Stimulated activated CD4-positive, alpha-beta T cell treated with anti-CD3 and anti-CD28 coated beads, Interleukin-4, amount 100 ng/mL, for 1 hour (primary cell): ENCODE results near the gene UBE2H.
"Not testable (repeated sequence)": the region's sequence is repeated elsewhere in the genome, so short reads cannot be mapped to it uniquely, and the experiment has no call there.

ENCODE experiments used
- DNase-seq: peaks from one replicate; pipeline ENCODE4 v3.0.0-alpha.2; 2020

UBE2H gene

DNA sequence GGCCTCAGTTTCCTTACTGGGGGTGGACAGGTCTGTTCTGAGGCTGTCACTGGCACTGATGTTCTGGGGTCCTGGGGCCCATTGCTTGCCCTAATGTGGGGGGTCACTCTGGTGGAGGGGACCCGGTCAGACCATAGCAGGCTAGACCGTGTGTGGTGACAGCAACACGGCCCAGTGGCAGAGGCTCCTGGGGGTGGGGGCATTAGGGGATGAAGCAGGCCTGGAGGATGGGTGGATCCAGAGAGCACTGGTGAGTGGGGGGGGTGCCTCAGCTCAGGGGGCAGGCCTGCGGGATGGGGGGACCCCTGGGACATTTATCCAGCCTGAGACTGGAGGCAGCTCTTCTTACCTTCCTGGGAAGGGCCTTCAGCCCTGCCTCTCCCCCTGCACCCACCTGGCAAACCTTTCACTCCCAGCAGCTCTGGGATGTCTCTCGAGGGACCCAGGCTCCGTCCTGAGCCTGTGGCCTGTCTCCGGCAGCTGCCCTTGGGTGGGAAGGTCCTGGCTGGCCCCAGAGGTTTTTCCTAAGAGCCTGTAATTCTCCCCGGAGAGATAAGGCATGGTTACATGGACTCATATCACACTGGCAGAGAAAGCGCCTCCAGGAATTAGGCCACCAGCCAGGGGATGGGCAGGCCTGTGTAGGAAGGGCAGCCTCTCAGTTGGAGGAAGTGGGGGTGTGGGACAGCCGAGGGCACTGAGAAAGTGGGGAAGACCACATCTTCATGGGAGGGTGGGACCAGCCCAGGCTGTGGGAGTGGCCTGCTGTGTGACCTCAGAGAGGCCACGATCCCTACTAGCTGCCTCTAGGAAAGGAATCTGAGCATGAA lies 147.7 kb downstream of the UBE2H start:
- DNase-seq = no peak

DNA sequence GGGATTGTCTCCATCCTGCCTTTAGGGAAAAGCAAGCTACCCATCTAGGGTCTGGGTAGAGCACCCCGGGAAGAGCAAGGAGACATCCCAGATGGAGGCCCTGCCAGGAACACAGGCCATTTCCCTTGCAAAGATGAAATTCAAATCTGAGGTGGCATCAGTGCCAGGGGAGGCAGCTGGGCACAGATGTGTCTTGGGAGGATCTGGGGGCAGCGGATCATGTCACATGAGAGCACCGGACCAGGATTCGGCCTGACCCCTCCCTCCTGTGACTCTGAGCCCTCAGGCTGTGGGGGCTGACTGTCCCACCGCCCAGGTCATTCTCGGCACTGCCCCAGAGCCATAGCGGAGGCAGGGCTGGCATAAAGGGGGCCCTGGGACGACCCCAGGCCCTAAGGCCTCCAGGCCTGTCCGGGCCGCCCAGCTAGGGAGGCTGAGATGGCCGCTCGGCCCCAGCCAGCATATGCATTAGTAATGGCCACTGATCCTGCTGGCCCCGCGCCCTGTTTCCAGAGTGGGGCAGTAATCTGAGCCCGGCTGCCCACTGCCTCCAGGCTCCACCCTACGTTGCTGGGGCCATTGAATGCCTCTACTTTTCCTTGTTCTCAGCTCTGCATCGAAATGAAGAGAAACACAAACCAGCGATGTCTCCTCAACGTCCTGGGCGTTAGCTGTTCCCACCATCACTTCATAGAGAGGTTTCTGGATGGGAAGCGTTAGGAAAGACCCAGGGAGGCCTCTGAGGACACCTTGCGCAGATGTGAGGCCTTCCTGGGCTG lies 148.5 kb downstream of the UBE2H start:
- DNase-seq = no peak

DNA sequence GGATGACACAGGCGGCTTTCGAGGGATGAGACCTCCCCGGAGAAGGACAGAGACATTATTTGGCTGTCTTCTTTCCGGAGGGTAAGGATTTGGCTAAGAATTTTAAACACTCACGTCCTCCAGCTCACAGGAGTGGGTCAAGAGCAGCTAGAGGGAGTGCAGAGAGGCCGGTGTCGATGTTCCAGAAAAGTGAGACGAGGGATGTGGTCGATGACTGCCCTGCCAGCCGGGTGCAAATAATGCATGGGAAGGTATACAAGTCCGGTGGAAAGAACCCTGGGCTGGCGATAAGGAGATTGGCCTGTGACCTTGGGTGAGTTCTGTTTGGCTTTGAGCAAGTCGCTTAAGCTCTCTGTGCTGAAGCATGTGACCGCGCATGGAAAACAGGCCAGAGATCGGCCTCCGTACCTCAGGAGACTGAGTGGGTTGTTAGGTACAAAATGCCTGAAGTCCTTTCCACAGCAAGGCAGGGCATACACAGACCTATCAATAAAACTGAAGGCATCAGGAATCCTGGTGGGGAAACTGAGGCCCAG lies 149.1 kb downstream of the UBE2H start:
- no peak for DNase-seq

DNA sequence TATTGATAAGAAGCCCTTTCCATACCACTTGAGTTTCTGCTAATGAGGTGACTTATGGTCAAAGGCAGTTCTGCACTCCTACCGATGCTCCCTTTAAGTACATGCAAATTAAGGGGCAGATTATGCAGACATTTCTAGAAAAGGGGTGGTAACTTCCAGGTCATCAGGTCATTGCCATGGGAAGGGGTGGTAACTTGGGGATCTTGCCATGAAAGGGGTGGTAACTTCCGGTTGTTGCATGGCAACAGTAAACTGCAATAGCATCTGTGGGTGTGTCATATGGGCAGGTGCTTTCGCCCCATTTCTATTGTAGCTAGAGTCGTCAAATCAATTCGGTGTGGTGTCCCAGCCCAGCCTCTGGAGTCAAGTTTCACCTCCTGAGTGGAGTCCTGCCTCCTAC lies 150.9 kb downstream of the UBE2H start:
- DNase-seq = no peak

DNA sequence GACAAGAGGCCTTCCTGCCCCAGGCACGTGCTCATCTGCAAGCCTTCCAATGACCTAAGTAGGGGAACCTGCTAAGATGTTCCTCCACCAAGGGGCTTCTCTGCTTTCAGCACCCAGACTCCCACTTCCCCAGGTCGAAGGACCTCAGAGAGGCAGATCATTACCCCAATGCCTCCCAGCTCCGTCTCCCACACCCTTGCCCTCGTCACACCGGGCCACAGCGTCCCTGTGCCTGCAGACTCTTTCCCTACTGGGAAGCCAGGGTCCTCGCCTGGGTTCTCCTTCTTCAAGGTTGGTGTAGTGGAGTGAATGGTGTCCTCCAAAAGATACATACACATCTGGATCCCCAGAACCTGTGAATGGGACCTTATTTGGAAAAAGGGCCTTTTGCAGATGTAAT lies 151.9 kb downstream of the UBE2H start:
- no peak for DNase-seq

DNA sequence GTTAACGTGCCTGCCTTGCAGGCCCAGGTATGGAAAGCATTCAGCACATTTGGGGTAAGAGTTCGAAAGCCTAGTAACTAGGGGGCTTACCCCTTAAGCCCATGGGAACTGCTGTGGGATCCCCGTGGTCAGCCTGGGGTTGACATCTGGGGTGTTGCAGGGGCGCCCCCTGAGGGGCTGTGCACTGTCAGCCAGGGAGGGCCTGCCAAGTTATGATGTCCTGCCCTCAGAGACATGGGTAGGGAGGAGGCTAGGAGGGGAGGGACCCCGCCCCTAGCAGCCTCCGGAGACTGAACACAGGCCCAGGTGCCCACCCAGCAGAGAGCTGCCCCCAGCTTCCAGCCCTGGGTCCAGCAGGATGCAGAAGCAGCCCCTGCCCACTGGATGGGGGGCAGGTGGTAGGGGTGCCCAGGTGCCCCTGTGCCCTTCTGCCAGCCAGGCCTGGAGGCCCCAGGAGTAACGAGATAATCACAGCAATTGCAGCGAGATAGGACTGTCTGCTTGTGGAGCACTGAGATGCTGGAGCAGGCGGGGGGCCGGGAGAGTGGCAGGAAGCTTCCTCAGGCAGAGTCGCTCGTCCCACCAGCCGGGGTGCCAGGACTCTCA lies 153.3 kb downstream of the UBE2H start:
- no peak for DNase-seq

DNA sequence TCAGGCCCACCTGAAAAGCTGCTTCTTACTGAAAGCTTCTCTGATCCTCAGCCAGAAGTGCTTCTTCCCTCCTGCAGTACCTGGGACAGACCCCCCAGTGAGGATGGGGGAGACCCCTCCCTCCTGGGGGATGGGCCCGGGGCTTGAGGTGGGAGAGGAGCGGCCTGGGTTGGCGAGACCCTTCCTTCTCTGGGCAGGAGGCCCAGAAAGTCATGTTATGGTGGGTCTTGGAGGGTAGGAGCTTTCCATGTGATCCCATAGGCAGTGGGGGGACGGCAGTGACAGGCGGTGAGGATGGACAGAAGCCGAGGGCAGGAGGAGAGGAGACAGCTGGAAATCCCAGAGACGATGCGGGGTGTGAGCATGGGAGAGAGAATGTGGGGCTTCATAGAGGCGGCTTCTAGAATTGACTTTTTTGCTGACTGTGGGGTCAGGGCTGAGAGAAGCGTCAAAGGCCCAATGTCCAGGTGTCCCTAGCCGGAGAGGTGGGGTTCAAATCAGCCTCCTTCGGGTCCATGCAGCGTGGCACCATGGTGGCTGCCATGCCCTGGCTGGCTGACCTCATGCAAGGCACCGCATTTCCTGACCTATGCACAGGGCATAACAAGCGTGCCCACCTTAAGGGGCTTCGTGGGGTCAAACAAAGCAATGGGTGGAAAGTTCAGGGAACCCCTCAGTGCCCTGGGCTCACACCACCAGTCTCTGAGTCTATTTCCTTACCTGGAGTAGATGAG lies 154.0 kb downstream of the UBE2H start:
- DNase-seq = no peak

DNA sequence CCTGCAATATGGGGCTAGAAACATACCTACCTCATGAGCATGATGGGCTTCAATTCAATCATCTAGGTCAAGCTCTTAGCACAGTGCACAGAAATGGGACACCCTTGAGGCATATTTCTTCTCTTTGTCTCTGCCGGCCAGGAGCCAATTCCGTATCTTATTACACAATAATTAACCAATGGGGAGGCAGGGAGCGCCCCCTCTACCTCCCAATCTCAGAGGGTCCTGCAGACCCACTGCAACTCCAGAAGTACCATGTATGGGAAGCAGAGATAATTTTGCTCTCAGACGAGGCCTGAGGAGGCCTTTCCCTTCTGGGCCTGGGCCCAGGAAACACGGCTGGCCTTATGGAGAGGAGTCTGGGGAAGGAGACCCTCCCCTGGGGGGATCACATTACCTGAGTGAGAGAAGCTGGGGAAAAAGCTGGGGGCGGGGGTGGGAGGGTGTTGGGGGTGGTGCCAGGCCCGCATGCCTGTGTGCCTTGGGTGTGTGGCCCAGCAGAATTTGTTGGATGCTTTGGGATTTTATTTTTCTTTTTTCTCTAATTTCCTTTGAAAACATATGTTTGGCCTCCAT lies 155.5 kb downstream of the UBE2H start:
- DNase-seq = no peak

DNA sequence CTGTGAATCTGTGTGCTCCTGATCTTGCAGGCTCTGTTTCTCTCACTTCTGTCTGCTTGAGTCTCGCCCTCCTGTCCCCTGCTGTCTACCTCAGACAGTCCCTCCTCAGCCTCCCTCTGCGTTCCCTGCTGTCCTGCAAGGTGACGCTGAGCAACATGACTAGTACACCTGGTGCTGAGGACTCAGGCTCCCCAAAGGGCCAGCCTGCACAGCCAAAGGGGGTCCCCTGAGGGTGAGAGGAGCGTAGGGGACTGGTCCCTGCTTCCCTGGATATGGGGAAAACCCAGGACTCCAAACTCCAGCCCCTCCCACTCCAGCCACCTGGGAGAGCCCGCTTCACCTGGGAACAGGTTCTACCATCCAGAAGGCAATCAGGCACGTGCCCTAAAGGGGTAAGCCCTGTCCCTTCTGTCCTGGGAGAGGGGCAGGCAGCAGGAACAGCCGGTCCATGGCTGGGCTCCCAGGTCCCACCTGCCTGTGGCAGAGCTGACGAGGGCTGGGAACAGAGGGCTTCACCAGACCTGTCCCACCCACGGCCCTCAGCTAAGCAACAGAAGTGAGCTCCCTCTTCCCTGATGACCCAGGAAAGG lies 156.5 kb downstream of the UBE2H start:
- DNase-seq = no peak

DNA sequence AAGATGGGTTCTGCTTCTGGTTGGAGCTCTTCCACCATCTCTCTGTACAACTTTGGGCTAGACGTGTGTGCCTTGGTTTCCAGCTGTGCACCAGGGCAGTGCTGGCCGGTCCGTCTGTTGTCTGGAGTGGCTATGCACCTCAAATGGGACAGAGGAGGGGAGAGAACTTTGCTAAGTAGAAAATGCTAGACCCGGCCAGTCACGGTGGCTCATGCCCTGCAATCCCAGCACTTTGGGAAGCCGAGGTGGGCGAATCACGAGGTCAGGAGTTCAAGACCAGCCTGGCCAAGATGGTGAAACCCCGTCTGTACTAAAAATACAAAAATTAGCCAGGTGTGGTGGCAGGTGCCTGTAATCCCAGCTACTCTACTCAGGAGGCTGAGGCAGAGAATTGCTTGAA lies 158.3 kb downstream of the UBE2H start:
- DNase-seq = not testable (repeated sequence)

DNA sequence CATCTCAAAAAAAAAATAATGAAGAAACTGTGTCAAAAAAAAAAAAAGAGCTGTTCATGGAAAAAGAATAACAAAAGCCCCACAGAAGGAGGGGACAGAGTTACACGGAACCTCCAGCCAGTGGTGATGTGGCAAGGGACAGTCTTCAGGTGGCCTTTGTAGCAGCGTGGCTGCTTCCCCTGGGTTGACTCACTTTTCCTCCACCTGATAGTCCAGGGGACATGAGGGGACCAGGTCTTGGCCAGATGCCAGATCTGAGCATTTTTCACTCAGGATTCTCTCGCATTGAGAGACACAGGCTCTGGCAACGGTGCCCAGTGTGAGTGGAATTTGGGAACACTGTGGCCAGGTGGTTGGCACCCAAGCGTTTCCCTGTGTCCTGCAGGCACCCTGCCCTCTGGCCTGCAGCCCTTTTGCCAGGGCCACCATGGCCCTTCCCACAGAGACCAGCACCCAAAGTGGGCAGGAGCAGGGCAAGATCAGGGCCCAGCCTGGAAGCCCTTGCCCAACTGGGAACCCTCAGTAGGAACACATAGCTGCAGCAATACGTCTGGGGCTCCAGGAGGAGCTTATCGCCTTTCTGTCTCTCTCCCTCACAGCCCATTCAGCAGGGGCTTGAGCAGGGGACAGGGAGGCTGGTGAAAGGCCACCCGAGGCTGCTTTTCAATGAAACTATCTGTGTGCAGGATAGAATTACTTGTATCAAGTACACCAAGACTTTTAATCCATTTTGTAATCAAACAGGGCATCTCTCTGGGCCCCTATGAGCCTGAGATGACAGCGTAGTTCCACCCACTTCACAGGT lies 159.1 kb downstream of the UBE2H start:
- DNase-seq = no peak

DNA sequence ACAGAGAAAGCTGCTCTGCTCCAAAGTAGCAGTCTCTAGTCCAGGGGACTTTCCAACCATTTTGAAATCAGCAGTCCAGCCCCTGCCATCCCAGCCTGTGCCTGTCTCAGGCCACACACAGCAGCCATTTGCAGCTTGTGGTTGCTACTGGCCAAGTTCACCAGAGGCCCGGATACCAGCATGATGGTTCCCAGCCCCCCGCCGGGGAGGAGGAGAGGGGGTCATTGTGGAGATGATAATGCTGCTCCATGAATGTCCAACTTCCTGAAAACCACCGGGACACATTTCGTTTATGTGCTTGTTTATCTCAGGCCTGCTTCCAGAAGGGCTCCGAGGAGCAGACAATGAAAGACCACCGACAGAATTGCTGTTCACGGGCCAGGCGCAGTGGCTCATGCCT lies 160.0 kb downstream of the UBE2H start:
- no peak for DNase-seq

DNA sequence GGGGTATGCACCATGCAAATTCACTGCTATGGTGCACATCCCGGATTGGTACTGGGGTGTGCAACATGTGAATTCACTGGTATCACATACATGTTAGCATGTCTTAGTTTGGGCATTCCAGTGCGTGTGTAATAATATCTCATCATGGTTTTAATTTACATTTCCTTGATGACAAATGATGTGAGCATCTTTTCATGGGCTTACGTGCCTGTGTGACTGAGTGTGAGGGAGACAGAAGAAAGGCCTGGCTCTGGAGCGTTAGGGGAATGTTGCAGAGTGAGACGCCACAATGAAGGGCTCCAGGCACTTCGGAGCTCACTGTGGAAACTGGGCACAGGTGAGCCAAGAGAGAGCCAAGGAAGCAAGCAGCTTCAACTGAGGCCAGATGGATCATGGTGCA lies 162.6 kb downstream of the UBE2H start:
- no peak for DNase-seq

DNA sequence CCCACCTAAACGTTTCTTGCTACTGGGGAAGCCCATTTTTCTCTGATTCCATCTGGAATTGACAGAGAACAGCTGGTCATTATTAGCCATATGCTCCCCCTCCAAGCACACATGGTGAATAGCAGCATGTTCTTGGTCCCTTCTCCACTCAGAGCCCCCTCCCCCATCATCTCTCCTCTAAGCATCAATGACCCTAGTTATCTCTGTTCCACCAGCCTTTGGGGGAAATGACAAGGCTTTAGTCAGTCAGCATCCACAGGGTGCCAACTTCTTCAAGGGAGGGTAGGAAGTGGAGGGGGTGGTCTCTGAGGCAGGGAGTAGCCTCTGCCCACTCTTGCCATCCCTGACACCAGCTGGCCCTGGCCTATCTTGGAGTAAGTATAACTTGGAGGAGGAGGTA lies 163.1 kb downstream of the UBE2H start:
- no peak for DNase-seq

DNA sequence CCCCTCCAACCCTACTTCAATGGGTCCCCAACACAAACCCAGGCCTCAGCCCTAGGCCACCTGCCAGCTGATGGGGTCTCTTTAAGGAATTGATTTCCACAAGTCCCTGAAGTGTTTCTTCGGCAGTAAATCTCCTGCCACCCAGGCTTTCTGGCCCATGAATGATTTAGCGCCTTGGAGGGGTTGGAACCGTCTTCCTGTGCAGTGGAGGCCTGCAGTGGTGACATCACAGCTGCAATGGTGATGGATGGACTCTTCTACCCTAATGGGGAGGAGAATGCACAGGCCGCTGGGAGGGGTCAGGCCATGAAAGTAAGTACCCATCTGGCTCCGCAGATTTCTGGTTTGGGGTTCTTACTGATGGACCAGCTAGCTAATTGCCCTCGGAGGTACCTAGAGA lies 163.8 kb downstream of the UBE2H start:
- DNase-seq = no peak

DNA sequence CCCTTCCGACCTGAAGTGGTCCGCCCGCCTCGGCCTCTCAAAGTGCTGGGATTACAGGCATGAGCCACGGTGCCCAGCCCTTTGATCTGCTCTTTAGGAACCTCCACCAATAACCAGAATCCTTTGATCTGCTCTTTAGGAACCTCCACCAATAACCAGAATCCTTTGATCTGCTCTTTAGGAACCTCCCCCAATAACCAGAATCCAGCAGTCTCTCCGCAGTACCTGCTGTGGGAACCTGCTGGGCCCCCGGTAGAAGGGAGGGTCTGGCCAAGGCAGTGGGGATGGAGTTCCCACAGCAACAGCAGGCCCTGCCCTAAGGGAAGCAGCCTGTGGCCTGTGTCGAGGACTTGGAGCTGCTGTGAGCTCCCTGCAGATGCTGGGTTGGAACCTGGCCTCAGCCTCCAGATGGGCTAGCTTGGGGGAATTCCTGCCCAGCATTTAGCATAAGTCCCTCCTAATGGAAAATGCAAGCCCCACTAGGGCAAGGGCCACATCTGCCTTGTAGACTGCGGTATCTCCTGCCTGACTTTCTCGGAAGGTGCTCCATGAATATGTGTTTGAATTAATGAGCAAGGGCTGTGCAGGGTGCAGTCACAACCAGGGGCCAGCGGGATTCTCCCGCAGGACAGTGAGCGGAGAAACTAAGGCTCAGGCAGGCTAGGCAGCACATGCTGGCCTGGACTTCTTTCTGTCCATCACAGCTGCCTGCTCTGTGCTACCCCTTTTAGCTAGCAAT lies 165.8 kb downstream of the UBE2H start:
- DNase-seq = no peak

DNA sequence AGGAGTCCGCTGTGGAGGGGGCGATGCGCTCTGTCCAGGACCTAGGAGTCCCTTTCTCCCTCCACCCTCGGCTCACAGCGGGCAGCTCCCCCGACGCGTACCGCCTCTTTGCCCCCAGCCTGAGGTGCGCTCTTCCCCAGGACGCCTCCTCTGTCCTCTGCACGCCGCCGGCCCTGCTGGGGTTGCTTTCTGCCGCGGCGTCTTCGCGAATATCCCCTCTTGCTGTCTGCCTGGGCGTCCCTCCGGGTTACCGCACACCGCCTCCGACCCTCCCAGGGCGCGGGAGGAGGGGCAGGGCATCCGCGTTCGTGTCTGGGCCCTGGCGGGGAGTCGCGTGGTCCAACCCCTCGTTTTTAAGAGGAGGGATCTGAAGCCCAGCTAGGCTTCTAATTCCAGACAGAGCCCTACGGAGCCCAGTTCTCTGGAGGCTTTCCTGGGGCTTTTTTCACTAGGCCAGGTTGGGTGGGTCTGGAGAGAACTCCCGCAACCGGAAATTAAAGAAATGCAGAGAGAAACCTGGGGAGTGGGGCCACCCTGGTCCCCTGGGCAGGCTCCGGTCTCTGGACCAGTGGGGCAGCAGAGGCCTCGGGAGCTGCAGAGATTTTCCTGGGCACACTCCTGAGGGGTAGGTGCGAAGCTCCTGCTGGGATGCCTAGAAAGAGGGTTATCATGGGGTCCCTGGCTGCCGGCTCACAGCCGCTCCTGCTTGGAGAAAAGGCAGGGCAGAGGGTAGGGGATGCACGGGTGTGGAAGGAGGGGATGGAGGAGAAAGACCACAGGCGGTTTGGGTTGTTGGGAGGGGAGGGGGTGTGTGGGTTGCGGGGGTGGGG lies 166.9 kb downstream of the UBE2H start:
- DNase-seq = peak; percentile 15

DNA sequence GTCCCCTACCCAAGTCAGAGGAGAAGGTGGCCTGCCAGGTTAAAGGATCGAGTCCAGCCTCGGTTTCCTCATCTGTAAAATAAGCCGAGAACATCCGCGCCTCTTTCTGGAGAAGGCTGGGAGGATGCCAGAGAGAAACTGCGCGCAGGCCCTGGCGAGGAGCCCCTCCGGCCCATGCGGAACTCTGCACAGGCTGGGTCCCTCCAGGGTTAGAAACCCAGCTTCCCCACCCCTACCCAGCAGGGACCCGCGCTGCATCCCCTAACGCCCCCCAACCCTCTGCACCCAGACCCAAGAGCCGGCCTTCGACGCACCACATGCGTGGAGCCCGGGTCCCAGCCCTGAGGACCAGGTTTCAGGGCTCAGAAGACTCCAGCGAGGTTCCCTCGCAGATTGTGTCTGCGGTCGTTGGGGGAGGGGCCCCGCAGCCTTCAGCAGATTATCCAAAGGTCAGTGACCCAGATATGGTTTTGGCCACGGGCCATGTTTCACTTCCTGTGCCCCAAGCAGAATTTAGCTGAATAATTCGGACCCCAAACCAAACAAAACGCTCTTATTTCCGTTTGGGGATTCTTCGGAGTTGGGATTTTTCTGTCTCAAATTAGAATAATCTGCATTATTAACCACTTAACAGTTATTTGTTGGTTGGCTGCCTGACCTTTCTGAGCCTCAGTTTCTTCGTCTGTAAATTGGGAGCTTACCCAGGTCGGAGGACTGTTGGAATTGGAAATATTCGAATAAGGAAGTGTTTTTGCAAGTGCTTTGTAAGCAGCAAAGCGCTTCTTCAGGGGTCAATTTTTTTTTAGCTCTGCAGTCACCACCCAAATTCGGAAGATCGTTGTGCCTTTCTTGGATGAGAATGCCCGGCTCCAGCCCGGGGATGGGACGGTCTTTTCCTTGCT lies 167.7 kb downstream of the UBE2H start:
- no peak for DNase-seq

DNA sequence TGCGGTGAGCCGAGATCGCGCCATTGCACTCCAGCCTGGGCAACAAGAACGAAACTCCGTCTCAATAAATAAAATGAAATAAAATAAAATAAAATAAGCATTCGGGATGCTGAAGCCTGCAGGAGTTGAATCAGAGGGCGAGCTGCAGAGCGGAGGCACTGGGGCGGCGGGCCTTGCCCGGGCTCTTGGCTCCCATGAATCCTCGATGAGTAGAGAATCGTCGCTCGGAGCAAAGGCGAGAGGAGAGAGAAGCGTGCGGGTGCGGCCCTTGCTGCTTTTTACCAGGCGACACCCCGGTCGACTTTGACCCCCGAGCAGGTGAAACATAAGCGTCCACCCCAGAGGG lies 168.3 kb downstream of the UBE2H start:
- DNase-seq = no peak
